Muscle of back (tissue), 11 donors: ENCODE measurements around the gene MYOM1. TPM values are rescaled to one million over a fixed set of nuclear protein-coding genes. Genes with fewer than 3 reads are reported as not detected.
A peak's percentile ranks its signal among the peaks of the same experiment; 100 is the strongest.

Experiments
- DNase-seq, 3 donors: peaks; one replicate each; pipeline versions ENCODE4 v3.0.0 to v3.0.0-alpha.2; 2013
- polyA plus RNA-seq, 10 donors: library from polyadenylated mRNA; unstranded; fragments of 120-200 nt; gene quantifications; one replicate each; pipeline ENCODE4 v1.2.1, GENCODE V29; 2013; ENCODE audit not compliant: insufficient read length in 10 of 10

MYOM1 gene
- polyA plus RNA-seq, 10 donors = 382 to 922 (median 665) TPM

GRCh38 chr18:3251249-3251962 is 31.6 kb upstream of the MYOM1 start:
- no peak for DNase-seq

- DNase-seq = peak in 1 of 3 donors; percentile 71
Observed at GRCh38 chr18:3250237-3251107, 30.7 kb upstream of the MYOM1 start.

GRCh38 chr18:3248658-3249359 is 29.0 kb upstream of the MYOM1 start:
- DNase-seq = peak in 2 of 3 donors; percentile 40 to 66

GRCh38 chr18:3248062-3248657 is 28.4 kb upstream of the MYOM1 start:
- peak; percentile 69 to 89 (median 86) for DNase-seq

- peak; percentile 98 to 99 (median 99) for DNase-seq
Observed at GRCh38 chr18:3247240-3248061, 27.7 kb upstream of the MYOM1 start, which contains the start of gene MYL12A. Gene MYL12A, plus strand, starts transcription at chr18:3247801. Its CDS starts 5,447 bp downstream, at chr18:3253248.

- peak; percentile 44 to 82 (median 54) for DNase-seq
Observed at GRCh38 chr18:3246635-3247239, 27.0 kb upstream of the MYOM1 start.

- peak; percentile 89 to 96 (median 93) for DNase-seq
Observed at GRCh38 chr18:3245853-3246634, 26.3 kb upstream of the MYOM1 start.

GRCh38 chr18:3245185-3245564 is 25.4 kb upstream of the MYOM1 start:
- peak in 1 of 3 donors; percentile 12 for DNase-seq

GRCh38 chr18:3238742-3239141 is 19.0 kb upstream of the MYOM1 start:
- no peak for DNase-seq

GRCh38 chr18:3236470-3236869 is 16.7 kb upstream of the MYOM1 start:
- DNase-seq = no peak

GRCh38 chr18:3235846-3236245 is 16.1 kb upstream of the MYOM1 start:
- no peak for DNase-seq

GRCh38 chr18:3234457-3234856 is 14.7 kb upstream of the MYOM1 start:
- no peak for DNase-seq

GRCh38 chr18:3233433-3234168 is 13.8 kb upstream of the MYOM1 start:
- DNase-seq = no peak

GRCh38 chr18:3233004-3233403 is 13.2 kb upstream of the MYOM1 start:
- no peak for DNase-seq

- DNase-seq = no peak
Observed at GRCh38 chr18:3230401-3231334, 10.9 kb upstream of the MYOM1 start.

- no peak for DNase-seq
Observed at GRCh38 chr18:3226048-3226447, 6.3 kb upstream of the MYOM1 start.

GRCh38 chr18:3225588-3225987 is 5.8 kb upstream of the MYOM1 start:
- no peak for DNase-seq

GRCh38 chr18:3224223-3224622 is 4.5 kb upstream of the MYOM1 start:
- no peak for DNase-seq
